GM19467 (cell line): ENCODE results near the gene A1CF.
"Not testable (repeated sequence)": the region's sequence is repeated elsewhere in the genome, so short reads cannot be mapped to it uniquely, and the experiment has no call there.

ENCODE experiments used
- ATAC-seq: cut with Tn5 transposase; IDR thresholded peaks from one replicate; pipeline ENCODE4 v1.9.1; 2021; ENCODE audit warnings: mild to moderate bottlenecking, moderate library complexity; ENCODE audit not compliant: unreplicated experiment

The A1CF gene

GRCh38 chr10:50794490-50794889, 90.9 kb downstream of the A1CF start:
- ATAC-seq = no peak

GRCh38 chr10:50788951-50789945, 96.2 kb downstream of the A1CF start:
- ATAC-seq = no peak

- not testable (repeated sequence) for ATAC-seq
These were observed 97.5 kb downstream of the A1CF start for GRCh38 chr10:50787962-50788361.

- ATAC-seq = not testable (repeated sequence)
These were observed 103.4 kb downstream of the A1CF start for GRCh38 chr10:50782017-50782416.

- not testable (repeated sequence) for ATAC-seq
These were observed 105.4 kb downstream of the A1CF start for GRCh38 chr10:50780036-50780435.

- not testable (repeated sequence) for ATAC-seq
These were observed 110.6 kb downstream of the A1CF start for GRCh38 chr10:50774868-50775267.

GRCh38 chr10:50772042-50772441, 113.4 kb downstream of the A1CF start:
- ATAC-seq = not testable (repeated sequence)

- not testable (repeated sequence) for ATAC-seq
These were observed 118.5 kb downstream of the A1CF start for GRCh38 chr10:50766774-50767513.
